Stimulated activated CD4-positive, alpha-beta T cell treated with anti-CD3 and anti-CD28 coated beads, TNF-alpha, amount 100 ng/mL, for 4 hours (primary cell): ENCODE measurements around the gene FAM174C.
A peak's percentile ranks its signal among the peaks of the same experiment; 100 is the strongest.

Experiments used
- DNase-seq, 3 experiments: peaks; one replicate each; pipeline ENCODE4 v3.0.0-alpha.2; 2020; ENCODE audit warnings: low read depth in 3 of 3

Gene FAM174C

GRCh38 chr19:1261538-1261797 is 13.9 kb upstream of the FAM174C start:
- no peak for DNase-seq

- DNase-seq = no peak
These were observed 13.3 kb upstream of the FAM174C start for GRCh38 chr19:1261798-1262622.

DNA sequence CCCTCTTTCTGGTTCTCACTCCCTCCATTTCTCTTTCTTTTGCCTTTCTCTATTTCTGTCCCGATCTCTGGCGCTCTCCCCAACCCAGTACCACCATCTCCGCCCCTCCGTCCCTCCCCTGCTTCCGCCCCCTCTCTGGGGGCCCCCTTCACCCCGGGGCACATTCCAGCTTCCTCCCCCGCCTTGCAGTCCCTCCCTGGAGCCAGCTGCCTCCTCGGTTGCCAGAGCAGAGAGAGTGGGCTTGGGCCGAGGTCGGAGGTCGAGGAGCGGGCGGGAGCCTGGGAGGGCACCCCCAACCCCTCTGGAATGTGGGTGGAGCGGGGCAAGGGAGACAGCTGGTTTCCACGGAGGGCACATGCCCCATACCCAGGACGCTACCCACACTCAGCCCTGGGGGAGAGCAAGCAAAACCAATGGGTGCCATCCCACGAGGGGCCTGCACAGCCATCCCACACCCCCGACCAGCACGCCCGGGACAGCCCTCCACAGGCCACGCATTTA is 12.7 kb upstream of the FAM174C start:
- DNase-seq = no peak

DNA sequence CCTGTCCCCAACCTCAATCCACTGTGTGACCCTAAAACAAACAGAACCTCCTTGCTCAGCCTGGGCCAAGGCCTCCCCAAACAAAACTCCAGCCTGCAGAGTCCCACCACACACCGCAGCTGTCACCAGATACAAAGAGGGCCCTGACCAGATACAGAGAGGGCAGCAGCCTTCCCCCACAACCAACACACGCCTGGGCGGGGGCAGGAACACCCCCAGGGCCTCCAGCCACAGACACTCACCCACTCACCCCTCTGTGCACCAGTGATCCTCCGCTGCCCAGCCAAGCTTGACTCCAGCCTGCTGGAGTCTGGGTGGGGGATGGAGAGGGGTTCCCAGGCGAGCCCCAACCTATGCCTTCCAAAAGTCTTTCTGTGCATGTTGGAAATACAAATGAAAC is 12.1 kb upstream of the FAM174C start:
- no peak for DNase-seq

GRCh38 chr19:1264801-1265614 is 10.3 kb upstream of the FAM174C start:
- DNase-seq = no peak

DNA sequence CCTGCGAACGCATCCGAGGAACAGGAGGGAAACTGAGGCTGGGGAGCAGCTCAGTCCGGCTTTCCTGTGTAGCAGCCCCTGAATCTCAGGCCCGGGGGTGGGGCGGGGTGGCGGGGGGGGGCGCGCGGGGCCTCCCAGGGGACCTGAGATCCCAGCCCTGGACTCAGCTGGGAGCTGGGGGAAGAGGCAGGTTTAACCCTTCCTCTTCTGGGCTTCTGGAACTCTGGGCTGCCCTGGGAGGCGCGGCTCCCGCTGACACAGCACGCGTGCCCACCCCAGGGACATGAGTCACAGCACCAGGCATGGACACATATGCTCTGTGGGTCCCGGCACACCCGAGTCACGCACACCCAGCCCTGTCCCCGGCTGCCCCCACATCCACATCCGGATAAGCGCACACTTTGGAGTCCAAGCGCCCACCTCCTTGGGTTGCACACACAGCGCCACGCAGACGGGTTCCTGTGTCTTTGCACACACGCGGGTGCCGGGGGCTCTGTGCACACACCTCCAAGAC is 9.7 kb upstream of the FAM174C start:
- DNase-seq = no peak

DNA sequence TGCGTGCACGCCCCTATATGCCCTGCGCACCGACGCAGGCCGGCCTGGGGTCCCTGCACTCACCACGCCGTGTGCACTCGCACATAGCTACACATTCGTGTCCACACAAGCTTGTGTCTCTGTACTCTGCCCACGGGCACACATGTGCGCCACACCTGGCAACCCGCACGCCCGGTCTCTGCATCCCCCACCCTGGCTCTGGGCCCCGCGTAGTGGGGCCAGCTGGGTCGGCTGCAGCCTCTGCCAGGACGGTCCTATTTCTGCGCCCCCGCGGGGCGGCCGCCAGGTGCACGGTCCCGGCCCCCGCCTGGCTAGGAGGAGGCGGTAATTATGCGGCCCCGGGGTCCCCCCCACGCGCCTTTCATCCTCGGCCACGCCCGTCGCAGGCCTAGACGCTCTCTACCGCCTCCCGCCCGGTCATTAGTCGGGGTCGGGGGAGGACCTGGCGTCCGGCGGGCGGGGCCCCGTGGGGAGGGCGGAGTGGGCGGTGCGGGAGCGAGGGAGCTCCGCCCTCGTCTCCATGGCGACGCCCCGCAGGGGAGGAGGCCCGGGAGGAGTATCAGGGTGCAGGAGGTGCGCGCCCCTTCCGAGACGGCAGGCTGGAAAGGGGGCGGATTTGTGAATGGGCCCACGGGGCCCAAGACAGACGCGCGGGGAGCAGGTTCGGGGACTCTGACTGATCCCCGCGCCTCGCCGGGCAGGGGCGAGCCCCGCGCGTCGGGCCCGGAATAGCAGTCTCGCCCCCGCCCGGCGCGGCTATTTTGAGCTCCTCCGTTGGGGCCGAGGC is 9.0 kb upstream of the FAM174C start:
- peak in 2 of 3 experiments; percentile 73 to 76 for DNase-seq

- DNase-seq = no peak
These were observed 8.3 kb upstream of the FAM174C start for GRCh38 chr19:1266916-1267476.

DNA sequence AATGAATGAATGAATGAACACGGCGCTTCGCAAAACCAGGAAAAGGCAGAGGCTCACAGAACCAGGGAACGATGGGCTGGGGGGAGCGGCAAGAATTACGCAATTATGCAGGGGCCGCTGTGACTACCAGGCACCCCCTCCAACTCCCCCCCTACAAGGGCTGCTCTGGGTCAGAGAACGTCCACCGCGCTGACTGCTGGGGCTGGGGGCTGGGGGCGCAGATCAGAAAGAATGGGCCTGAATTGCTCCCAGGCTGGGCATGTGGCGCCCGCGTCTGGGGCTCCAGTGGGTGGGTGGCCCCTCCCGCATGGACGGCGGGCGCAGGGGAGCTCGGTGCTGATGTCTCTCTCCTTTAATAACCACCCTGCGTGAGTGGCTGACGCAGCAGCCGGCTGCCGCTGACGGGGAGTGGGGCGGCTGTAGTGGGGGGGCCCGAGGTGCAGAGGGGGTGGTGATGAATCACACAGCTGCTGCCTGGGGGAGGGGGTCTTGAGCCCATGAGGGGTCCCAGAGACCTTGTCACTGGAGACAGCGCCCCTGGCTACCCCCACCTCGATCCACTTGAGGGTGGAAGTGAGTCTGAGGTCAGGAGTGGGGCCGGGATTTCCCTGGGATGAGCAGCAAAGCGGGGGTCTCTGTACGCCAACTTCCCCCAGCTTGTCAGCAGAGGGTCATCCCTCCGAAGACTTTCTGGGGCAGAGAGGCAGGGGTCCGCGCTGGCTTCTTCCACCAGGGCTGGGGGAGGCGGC is 7.7 kb upstream of the FAM174C start:
- DNase-seq = no peak

DNA sequence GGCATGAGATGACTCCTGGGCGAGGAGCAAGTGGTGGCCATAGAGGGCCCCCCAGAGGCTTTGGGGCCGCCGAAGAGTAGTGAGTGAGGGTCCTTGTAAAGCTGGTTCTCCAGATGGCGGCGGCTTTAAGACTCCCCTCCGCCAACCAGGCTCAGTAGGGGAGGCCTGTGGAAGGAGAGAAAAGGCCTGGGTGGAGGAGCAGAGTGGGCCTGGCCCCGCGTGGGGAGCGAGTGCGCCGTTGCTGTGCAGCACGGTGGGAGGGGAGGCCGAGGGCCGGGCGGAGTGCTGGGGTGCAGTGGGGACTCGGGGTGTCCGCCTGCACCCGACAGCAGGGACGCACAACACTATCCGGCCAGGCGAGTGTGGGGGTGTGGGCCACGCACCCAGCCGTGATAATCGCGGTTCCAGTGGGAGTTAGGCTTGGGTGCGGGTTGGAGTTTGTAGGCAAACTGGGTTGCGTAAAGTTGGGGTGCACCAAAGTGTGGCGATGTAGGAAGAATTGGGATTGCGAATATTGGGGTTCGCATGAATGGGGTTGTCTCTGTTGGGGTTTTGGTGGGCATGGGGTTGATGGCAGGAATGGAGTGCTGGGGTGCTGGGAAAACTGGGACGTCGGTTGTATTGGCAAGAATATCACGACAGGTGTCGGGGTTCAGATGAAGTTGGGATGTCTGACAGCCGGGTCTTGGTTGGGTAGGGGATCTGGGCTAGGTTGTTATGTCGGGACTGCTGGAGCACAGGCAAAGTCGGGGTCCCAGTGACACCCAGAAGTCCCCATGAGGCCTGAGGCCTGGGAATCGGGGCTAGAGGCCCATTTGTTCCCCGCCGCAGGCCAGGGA is 6.9 kb upstream of the FAM174C start:
- no peak for DNase-seq

DNA sequence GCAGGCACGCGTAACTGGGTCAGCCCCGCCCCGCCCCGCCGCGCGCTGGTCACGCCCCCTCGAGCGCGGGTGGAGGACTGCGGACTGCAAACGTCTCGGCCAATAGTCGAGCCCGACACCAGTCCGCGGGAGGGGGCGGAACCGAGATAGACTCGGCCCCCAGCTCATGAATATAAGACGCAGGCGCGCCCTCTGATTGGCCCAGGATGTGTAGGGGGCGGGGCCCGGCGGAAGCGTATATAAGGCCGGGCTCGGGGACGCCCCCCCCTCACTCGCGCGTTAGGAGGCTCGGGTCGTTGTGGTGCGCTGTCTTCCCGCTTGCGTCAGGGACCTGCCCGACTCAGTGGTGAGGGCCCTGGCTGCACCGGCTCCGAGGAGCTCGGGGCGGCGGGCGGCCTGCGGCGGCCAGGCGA is 6.3 kb upstream of the FAM174C start, which contains the start of gene CIRBP:
TSS of gene CIRBP (plus strand) at position 268 of the 413 bp plus-strand sequence. CDS start 1,602 bp downstream, outside the sequence.
- DNase-seq = peak; percentile 98 to 99 (median 98)

GRCh38 chr19:1269478-1270212 is 5.7 kb upstream of the FAM174C start:
- peak in 2 of 3 experiments; percentile 72 to 75 for DNase-seq

GRCh38 chr19:1270213-1270853 is 5.0 kb upstream of the FAM174C start:
- no peak for DNase-seq

GRCh38 chr19:1270854-1271527 is 4.3 kb upstream of the FAM174C start:
- no peak for DNase-seq

GRCh38 chr19:1271528-1272422 is 3.6 kb upstream of the FAM174C start:
- DNase-seq = no peak

- no peak for DNase-seq
These were observed 2.7 kb upstream of the FAM174C start for GRCh38 chr19:1272423-1273262.
